GM19395 (cell line): ENCODE measurements around the gene FGF12.

Experiments
- ATAC-seq: cut with Tn5 transposase; IDR thresholded peaks from one replicate; pipeline ENCODE4 v1.9.1; 2021; ENCODE audit warnings: mild to moderate bottlenecking, moderate library complexity; ENCODE audit not compliant: unreplicated experiment

Gene FGF12

GRCh38 chr3:192422321-192422996 is 304.9 kb downstream of the FGF12 start:
- ATAC-seq: no peak

DNA sequence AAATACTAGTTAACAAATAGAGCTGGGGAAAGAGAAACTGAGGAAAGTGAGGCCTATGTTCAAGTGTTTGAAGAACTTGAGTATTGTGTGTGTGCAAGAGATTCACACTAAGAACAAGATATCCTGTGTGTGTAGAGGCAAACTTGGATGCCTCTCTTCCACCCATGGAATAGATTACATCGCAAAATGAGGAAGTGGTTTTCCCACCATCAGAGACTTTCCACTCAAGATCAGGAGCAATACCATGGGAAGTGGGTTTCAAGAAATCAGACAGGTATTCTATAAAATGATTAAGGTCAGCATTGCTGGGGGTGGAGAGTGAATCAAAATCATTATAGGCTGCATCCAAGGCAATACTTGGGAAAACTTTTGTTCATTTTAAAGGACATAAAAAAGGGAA is 308.0 kb downstream of the FGF12 start:
- no peak for ATAC-seq

GRCh38 chr3:192417559-192418055 is 309.7 kb downstream of the FGF12 start:
- no peak for ATAC-seq

- ATAC-seq: no peak
These were observed 310.3 kb downstream of the FGF12 start for GRCh38 chr3:192417017-192417416.

- no peak for ATAC-seq
These were observed 313.9 kb downstream of the FGF12 start for GRCh38 chr3:192413461-192413860.

DNA sequence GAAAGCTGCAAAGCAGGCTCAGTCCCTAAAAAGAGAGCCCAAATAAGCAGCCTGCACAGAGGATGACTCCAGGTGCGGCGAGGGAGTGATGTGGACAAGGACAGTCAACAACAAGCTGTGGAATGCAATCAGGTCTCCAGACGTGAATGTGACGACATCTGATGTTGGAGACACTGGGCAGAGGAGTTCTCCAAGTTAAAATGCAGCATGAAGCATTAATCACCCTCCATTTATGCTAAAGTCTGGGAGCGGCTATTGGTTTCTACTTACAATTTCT is 316.7 kb downstream of the FGF12 start:
- ATAC-seq: no peak

DNA sequence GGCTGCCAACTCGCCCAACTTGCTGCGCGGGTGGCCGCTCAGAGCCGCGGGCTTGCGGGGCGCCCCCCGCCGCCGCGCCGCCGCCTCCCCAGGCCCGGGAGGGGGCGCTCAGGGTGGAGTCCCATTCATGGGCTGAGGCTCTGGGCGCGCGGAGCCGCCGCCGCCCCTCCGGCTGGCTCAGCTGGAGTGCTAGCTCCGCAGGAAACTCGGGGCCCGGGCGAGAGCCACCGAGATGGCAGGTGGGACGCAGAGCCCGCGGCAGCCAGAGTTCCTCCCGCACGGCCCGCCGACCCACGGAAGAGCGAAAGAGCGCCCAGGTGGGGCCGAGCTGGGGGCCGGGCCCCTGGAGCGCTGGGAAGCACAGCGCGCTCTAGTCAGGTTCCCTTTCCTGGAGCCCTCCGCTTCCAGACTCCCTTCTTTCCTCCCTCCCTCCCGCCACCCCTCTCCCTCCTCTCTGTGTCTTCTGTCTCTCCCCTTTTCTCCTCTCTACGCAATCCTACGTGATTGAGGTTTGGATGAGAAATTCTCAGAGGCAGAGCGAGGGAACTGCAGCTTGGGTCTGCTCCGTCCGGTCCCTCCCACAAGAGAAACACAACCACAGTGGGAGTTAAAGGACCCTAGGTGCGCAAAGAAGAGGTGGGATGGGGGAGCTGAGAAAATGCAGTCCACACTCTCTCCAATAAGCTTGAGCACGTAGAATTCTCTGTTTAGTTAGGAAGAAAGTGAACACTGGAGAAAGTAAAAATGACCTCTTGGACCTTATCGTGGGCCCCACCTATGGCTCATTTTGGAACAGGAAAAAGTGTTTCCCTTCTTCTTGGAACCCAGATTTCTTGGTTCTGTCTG is 317.3 kb downstream of the FGF12 start:
- peak; percentile 28 for ATAC-seq

- ATAC-seq: peak; percentile 52
These were observed 318.0 kb downstream of the FGF12 start for GRCh38 chr3:192409201-192409837.

DNA sequence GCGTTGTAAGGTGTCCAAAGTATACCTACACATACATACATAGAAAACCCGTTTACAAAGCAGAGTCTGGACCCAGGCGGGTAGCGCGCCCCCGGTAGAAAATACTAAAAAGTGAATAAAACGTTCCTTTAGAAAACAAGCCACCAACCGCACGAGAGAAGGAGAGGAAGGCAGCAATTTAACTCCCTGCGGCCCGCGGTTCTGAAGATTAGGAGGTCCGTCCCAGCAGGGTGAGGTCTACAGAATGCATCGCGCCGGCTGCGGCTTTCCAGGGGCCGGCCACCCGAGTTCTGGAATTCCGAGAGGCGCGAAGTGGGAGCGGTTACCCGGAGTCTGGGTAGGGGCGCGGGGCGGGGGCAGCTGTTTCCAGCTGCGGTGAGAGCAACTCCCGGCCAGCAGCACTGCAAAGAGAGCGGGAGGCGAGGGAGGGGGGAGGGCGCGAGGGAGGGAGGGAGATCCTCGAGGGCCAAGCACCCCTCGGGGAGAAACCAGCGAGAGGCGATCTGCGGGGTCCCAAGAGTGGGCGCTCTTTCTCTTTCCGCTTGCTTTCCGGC is 318.6 kb downstream of the FGF12 start:
- no peak for ATAC-seq

GRCh38 chr3:192408007-192408646 is 319.2 kb downstream of the FGF12 start:
- no peak for ATAC-seq

GRCh38 chr3:192399767-192400166 is 327.6 kb downstream of the FGF12 start:
- no peak for ATAC-seq

DNA sequence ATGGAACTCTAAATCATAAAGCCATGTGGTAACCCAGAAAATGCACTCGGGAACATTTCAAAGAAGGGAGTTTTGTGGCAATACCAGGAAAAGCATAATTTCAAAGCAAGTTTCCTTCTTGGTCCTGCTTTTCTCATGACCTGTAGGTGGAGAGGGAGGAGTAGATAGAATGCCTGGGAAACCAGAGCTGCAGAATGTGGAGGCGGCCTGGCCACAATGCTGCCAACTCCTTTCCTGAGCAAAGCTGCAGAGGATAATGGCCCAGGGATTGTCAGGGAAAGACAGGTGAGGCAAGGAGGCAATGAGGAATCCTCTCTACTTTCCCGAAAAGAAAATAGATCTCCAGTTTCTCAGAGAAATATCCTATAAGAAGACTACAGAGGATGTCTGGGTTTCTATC is 330.3 kb downstream of the FGF12 start:
- no peak for ATAC-seq

GRCh38 chr3:192395506-192395905 is 331.8 kb downstream of the FGF12 start:
- no peak for ATAC-seq

DNA sequence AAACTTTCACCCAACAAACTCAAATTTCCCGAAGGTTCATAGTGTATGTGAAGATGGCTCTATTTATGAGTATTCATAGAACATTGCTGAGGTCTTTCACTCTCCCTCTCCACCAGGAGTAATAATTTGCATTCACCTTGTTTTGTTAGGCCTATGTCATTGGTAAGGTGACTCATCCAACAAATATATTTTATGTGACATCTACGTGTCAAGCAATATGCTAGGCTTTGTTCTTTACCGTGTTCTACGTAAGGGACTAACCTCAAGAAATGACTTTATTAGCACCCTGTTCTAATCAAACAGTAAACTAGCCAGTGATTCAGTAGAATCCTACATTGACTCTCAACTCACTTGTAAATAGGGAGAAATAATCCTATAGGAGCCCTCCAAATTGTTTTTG is 334.4 kb downstream of the FGF12 start:
- ATAC-seq: no peak

- ATAC-seq: no peak
These were observed 344.5 kb downstream of the FGF12 start for GRCh38 chr3:192382861-192383260.

DNA sequence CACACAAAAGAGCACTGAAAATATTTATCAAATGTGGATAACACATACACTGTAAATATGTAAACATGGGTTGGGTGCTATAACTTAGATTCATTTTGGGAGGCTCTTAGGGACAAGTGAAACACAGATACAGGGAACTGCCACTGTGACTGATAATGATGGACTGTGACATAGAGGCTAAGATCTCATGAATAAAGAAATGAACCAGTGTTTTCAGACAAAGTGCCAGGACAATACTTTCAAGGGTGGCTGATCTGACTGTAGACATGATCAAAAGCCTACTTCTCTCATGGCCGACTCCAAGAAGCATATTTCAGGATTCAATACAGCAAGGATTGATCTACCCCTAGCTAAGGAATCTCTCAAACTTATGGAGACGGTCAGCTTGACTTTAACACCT is 353.8 kb downstream of the FGF12 start:
- ATAC-seq: no peak

GRCh38 chr3:192373032-192373431 is 354.3 kb downstream of the FGF12 start:
- ATAC-seq: no peak

GRCh38 chr3:192372616-192373015 is 354.7 kb downstream of the FGF12 start:
- ATAC-seq: no peak

DNA sequence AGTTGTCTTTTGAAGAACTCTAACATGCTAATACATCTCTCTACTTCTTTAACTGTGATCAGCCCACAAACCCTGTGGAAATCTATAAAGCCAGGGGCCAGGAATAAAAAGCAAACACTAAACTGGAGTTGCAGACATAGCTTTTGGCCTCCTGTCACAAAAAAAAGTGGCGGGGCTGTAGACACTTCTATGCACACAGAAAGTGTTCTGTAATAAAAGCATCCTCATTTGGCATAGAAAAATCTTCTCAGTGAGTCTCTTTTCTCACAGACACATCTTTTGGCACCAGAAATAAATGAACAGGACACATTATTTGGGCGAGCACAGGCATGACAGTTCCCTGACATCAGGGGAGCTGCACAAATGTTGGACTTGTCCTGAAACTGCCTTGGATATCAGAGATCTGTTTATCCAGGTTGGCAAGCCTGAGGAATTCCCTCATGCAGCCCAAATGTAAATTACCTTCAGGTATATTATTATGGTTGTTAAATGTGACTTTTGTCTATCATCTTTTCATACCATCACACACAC is 355.4 kb downstream of the FGF12 start:
- no peak for ATAC-seq

GRCh38 chr3:192367616-192368015 is 359.7 kb downstream of the FGF12 start:
- ATAC-seq: no peak

- no peak for ATAC-seq
These were observed 360.4 kb downstream of the FGF12 start for GRCh38 chr3:192366916-192367315.
